ENCODE measurements around the gene NDUFA6. TPM values are rescaled to one million over a fixed set of nuclear protein-coding genes. Genes with fewer than 3 reads are reported as not detected.
"Not testable (repeated sequence)": the region's sequence is repeated elsewhere in the genome, so short reads cannot be mapped to it uniquely, and the experiment has no call there.

Gene NDUFA6
- total RNA-seq, 1 experiment from 2014 or later = 84.9 TPM

GRCh38 chr22:42116848-42117424, 26.4 kb upstream of the NDUFA6 start:
- H2AFZ ChIP-seq = no peak overlapping the region
- POLR2A ChIA-PET (ENCODE audit: unreplicated experiment) = interaction anchor here (0.6 kb wide), 2 partner anchors 330 to 571 kb away, joined by 4 to 6 read pairs; no protein-coding TSS in a partner anchor

GRCh38 chr22:42115420-42115830, 24.9 kb upstream of the NDUFA6 start:
- H4K20me1 ChIP-seq (ENCODE audit: insufficient read depth); H2AFZ ChIP-seq; H3K4me3 ChIP-seq; H3K9me2 ChIP-seq (ENCODE audit: insufficient read depth); H3K79me2 ChIP-seq (ENCODE audit: low read depth); CTCF ChIA-PET; DNase-seq; H3K27me3 ChIP-seq (ENCODE audit: insufficient read depth, low read depth); H3K4me2 ChIP-seq; BruUV-seq (replicated peaks); H3K27ac ChIP-seq; intact Hi-C loops (cut with micrococcal nuclease; ENCODE audit: unreplicated experiment); H3K36me3 ChIP-seq (ENCODE audit: low read depth); POLR2A ChIA-PET (ENCODE audit: unreplicated experiment); H3F3A ChIP-seq (ENCODE audit: insufficient read depth, low read depth); H3K4me1 ChIP-seq (replicated peaks; ENCODE audit: insufficient read depth): not testable (repeated sequence)
- H3K9me3 ChIP-seq (ENCODE audit: insufficient read depth, low read depth) = peaks cover 19% of the 10 kb centered on the region

More at GRCh38 chr22:42116848-42117424, 26.4 kb upstream of the NDUFA6 start:
- Histone ChIP-seq H3K27me3 (ENCODE audit: insufficient read depth, low read depth) (no peaks in the 10 kb centered on the region), H3K9me3 (ENCODE audit: insufficient read depth, low read depth) (peaks cover 19% of the 10 kb centered on the region), H4K20me1 (ENCODE audit: insufficient read depth) (no peaks in the 10 kb centered on the region), H3K36me3 (ENCODE audit: low read depth) (no peaks in the 10 kb centered on the region), H3K4me2 (no peak overlapping the region), H3K4me1 (replicated peaks; ENCODE audit: insufficient read depth) (no peaks in the 10 kb centered on the region), H3K4me3 (no peak overlapping the region), H3K27ac (no peak overlapping the region), H3F3A (ENCODE audit: insufficient read depth, low read depth) (no peaks in the 10 kb centered on the region), H3K9me2 (ENCODE audit: insufficient read depth) (no peaks in the 10 kb centered on the region), H3K79me2 (ENCODE audit: low read depth) (no peaks in the 10 kb centered on the region)
- intact Hi-C loops (cut with micrococcal nuclease; ENCODE audit: unreplicated experiment) = no loop called here
- CTCF ChIA-PET = no interaction called here
- TF ChIP-seq CTCF (conservative IDR thresholded peaks at IDR 0.05) (no peak; the same call in 1 of the 2 replicates), EZH2 (IDR thresholded peaks at IDR 0.05; ENCODE audit: low read depth) (no peak)
- no peak for DNase-seq
- no TSS peak for BruUV-seq (replicated peaks)

GRCh38 chr22:42114721-42115120, 24.1 kb upstream of the NDUFA6 start:
- POLR2A ChIA-PET (ENCODE audit: unreplicated experiment) = no interaction called here
- Histone ChIP-seq H3K4me3 (no peak overlapping the region), H3K9me3 (ENCODE audit: insufficient read depth, low read depth) (peaks cover 19% of the 10 kb centered on the region), H3K27ac (no peak overlapping the region), H2AFZ (no peak overlapping the region), H3K4me1 (replicated peaks; ENCODE audit: insufficient read depth) (no peaks in the 10 kb centered on the region), H3K27me3 (ENCODE audit: insufficient read depth, low read depth) (no peaks in the 10 kb centered on the region; the same call in 1 of the 2 replicates), H3K79me2 (ENCODE audit: low read depth) (no peaks in the 10 kb centered on the region), H3K36me3 (ENCODE audit: low read depth) (no peaks in the 10 kb centered on the region), H3F3A (ENCODE audit: insufficient read depth, low read depth) (no peaks in the 10 kb centered on the region), H4K20me1 (ENCODE audit: insufficient read depth) (no peaks in the 10 kb centered on the region), H3K4me2 (no peak overlapping the region), H3K9me2 (ENCODE audit: insufficient read depth) (no peaks in the 10 kb centered on the region)
- CTCF ChIA-PET = no interaction called here
- intact Hi-C loops (cut with micrococcal nuclease; ENCODE audit: unreplicated experiment) = no loop called here
- no TSS peak for BruUV-seq (replicated peaks)
- TF ChIP-seq CTCF (conservative IDR thresholded peaks at IDR 0.05) (peak; percentile 57), EZH2 (IDR thresholded peaks at IDR 0.05; ENCODE audit: low read depth) (no peak)
- no peak for DNase-seq

- H3K27ac ChIP-seq; H3K9me2 ChIP-seq (ENCODE audit: insufficient read depth); H3K4me2 ChIP-seq; H3K4me3 ChIP-seq; BruUV-seq (replicated peaks); H4K20me1 ChIP-seq (ENCODE audit: insufficient read depth); H3F3A ChIP-seq (ENCODE audit: insufficient read depth, low read depth); H2AFZ ChIP-seq; H3K79me2 ChIP-seq (ENCODE audit: low read depth); H3K27me3 ChIP-seq (ENCODE audit: insufficient read depth, low read depth); intact Hi-C loops (cut with micrococcal nuclease; ENCODE audit: unreplicated experiment); DNase-seq; H3K4me1 ChIP-seq (replicated peaks; ENCODE audit: insufficient read depth); H3K36me3 ChIP-seq (ENCODE audit: low read depth): not testable (repeated sequence)
- POLR2A ChIA-PET (ENCODE audit: unreplicated experiment) = interaction anchor here (0.7 kb wide), 1 partner anchor 14 kb away, joined by 8 read pairs; no protein-coding TSS in a partner anchor
- peaks cover 19% of the 10 kb centered on the region for H3K9me3 ChIP-seq (ENCODE audit: insufficient read depth, low read depth)
- TF ChIP-seq CTCF (conservative IDR thresholded peaks at IDR 0.05) = peak; percentile 50
- CTCF ChIA-PET = interaction anchor here (0.6 to 1.5 kb wide), 3 partner anchors 15 to 43 kb away, joined by 4 to 12 read pairs (median 5); partner anchors contain the start of gene NDUFA6
Measured at GRCh38 chr22:42112793-42113192, 22.2 kb upstream of the NDUFA6 start.
